RWPE2 (cell line): ENCODE measurements around the gene WDR37.

Experiments
- ATAC-seq: fragments of 200-7000 bp; cut with Tn5 transposase; 3 replicates; pipeline ENCODE4 v1.9.1; 2021; ENCODE audit warnings: low read depth
- DNase-seq: peaks from one replicate; pipeline ENCODE4 v3.0.0-alpha.2; 2020; ENCODE audit warnings: low spot score
- H3K27ac ChIP-seq: fragments of 450-650 bp; 2 replicates; pipeline ENCODE4 v1.5.1; 2017; ENCODE audit warnings: mild to moderate bottlenecking; ENCODE audit not compliant: poor library complexity, severe bottlenecking
- H3K27me3 ChIP-seq: fragments of 250-450 bp; sonication (Bioruptor Pico); 2 replicates; pipeline ENCODE4 v1.5.1; 2021; ENCODE audit warnings: mild to moderate bottlenecking, moderate library complexity; ENCODE audit not compliant: insufficient read depth, poor library complexity, severe bottlenecking
- H3K36me3 ChIP-seq: fragments of 250-450 bp; sonication (Bioruptor Pico); 2 replicates; pipeline ENCODE4 v1.5.1; 2020; ENCODE audit warnings: low read depth, mild to moderate bottlenecking, moderate library complexity
- H3K4me1 ChIP-seq: fragments of 250-450 bp; sonication (Bioruptor Pico); 2 replicates; pipeline ENCODE4 v1.5.1; 2021; ENCODE audit warnings: mild to moderate bottlenecking, moderate library complexity; ENCODE audit not compliant: insufficient read depth, poor library complexity, severe bottlenecking
- H3K4me3 ChIP-seq: fragments of 250-450 bp; sonication (Bioruptor Pico); 2 replicates; pipeline ENCODE4 v1.5.1; 2021; ENCODE audit warnings: mild to moderate bottlenecking, moderate library complexity; ENCODE audit not compliant: severe bottlenecking
- H3K9me3 ChIP-seq: fragments of 250-450 bp; sonication (Bioruptor Pico); 2 replicates; pipeline ENCODE4 v1.5.1; 2021; ENCODE audit warnings: mild to moderate bottlenecking, moderate library complexity; ENCODE audit not compliant: severe bottlenecking
- CTCF ChIP-seq: fragments of 450-650 bp; IDR thresholded peaks from one replicate; pipeline ENCODE4 v1.5.1; 2017; ENCODE audit warnings: mild to moderate bottlenecking, moderate library complexity; ENCODE audit not compliant: poor library complexity, severe bottlenecking

The WDR37 gene

GRCh38 chr10:1127629-1128028 is 71.4 kb downstream of the WDR37 start:
- no peaks in the 10 kb centered on the region for H3K27me3 ChIP-seq
- no peak for ATAC-seq
- H3K36me3 ChIP-seq: peaks cover 66% of the 10 kb centered on the region

GRCh38 chr10:1128115-1128514 is 71.9 kb downstream of the WDR37 start:
- no peak for TF ChIP-seq CTCF
- H3K4me1 ChIP-seq: no peaks in the 10 kb centered on the region
- no peak; the same call in 2 of the 3 replicates for ATAC-seq

More at GRCh38 chr10:1127629-1128028, 71.4 kb downstream of the WDR37 start:
- no peak overlapping the region for H3K4me3 ChIP-seq
- no peak overlapping the region for H3K27ac ChIP-seq
- H3K9me3 ChIP-seq: no peaks in the 10 kb centered on the region
- DNase-seq: no peak
- TF ChIP-seq CTCF: no peak
- H3K4me1 ChIP-seq: no peaks in the 10 kb centered on the region

GRCh38 chr10:1128649-1129048 is 72.5 kb downstream of the WDR37 start:
- Histone ChIP-seq H3K27ac (no peak overlapping the region), H3K27me3 (no peaks in the 10 kb centered on the region), H3K9me3 (no peaks in the 10 kb centered on the region), H3K36me3 (peaks cover 55% of the 10 kb centered on the region), H3K4me1 (no peaks in the 10 kb centered on the region), H3K4me3 (no peak overlapping the region)
- DNase-seq (no peak), ATAC-seq (no peak)
- TF ChIP-seq CTCF: no peak

More at GRCh38 chr10:1128115-1128514, 71.9 kb downstream of the WDR37 start:
- H3K27me3 ChIP-seq: no peaks in the 10 kb centered on the region
- no peak for DNase-seq
- no peak overlapping the region for H3K27ac ChIP-seq
- H3K4me3 ChIP-seq: no peak overlapping the region
- no peaks in the 10 kb centered on the region for H3K9me3 ChIP-seq
- H3K36me3 ChIP-seq: peaks cover 61% of the 10 kb centered on the region

GRCh38 chr10:1130226-1130625 is 74.0 kb downstream of the WDR37 start:
- Histone ChIP-seq H3K27me3 (no peaks in the 10 kb centered on the region), H3K9me3 (no peaks in the 10 kb centered on the region), H3K36me3 (peaks cover 48% of the 10 kb centered on the region), H3K27ac (no peak overlapping the region), H3K4me3 (no peak overlapping the region), H3K4me1 (no peaks in the 10 kb centered on the region)
- TF ChIP-seq CTCF: no peak
- ATAC-seq (no peak), DNase-seq (no peak)

GRCh38 chr10:1130995-1131790 is 75.0 kb downstream of the WDR37 start:
- H3K4me3 ChIP-seq: no peak overlapping the region
- ATAC-seq (no peak), DNase-seq (no peak)
- TF ChIP-seq CTCF: no peak
- H3K4me1 ChIP-seq: no peaks in the 10 kb centered on the region
- H3K27me3 ChIP-seq: no peaks in the 10 kb centered on the region
- H3K36me3 ChIP-seq: peaks cover 44% of the 10 kb centered on the region
- no peaks in the 10 kb centered on the region for H3K9me3 ChIP-seq
- H3K27ac ChIP-seq: no peak overlapping the region
